CD4-positive, alpha-beta T cell treated with Interleukin-15 for 4 hours (primary cell): ENCODE measurements around the gene SP9.

Experiments used
- DNase-seq: peaks from one replicate; pipeline ENCODE4 v3.0.0-alpha.2; 2020; ENCODE audit warnings: low spot score

Gene SP9

DNA sequence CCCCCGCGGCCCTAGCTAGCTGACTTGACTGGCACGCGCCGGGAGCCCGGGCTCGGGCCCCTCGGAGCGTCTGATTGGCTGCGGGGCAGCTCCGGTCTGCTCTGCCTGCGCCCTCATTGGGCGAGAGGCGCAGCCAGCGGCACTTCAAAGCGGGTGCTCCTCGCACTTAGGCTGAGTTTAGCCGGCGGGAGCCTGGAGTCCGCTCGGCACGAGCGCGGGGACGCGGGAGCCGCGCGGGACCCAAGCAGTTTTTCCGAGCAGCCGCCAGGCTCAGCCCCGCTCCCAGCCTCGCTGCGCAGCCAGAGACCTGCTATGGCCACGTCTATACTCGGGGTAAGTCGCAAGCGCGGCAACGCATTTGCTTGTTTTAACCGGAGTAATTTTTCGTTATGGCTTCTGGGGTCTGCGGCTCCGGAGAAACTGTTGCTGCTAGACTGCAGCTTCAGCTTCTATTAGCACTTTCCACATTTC lies at the start of gene SP9:
SP9 (plus strand) TSS at position 174 of the 471 bp plus-strand sequence; CDS start at position 313, 139 bp downstream.
- no peak for DNase-seq

DNA sequence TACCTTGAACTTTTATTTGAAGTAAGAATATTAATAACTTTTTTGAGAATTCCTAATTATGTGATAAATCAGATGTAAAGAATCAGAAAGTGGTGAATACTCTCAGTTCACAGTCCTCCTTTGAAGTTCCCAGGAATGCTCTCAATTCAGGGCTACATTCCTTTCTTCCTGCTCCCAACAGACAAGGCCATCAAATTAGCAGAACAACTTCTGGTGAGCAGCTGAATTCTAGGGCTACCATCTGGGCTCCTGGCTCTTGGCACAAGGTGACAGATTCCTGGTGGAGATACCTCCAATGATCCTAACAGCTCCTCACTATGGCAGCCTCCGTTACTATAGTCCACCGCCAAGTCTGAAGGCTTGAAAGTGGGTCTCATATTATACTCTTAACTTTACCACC lies 48.6 kb upstream of the SP9 start:
- no peak for DNase-seq

DNA sequence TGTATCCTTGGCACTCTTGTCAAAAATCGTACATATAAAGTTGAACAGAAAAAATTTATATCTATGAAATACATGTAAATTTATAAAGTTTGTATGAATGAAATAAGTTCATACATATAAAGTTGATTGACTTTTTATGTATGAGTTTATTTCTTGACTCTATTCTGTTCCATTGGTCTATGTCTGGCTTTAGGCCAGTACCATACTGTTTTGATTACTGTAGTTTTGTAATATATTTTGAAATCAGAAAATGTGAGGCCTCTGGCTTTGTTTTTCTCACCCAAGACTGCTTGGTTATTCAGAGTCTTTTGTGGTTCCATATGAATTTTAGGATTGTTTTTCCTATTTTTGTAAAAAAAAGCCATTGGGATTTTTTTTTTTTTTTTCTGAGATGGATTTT lies 41.8 kb upstream of the SP9 start:
- no peak for DNase-seq

DNA sequence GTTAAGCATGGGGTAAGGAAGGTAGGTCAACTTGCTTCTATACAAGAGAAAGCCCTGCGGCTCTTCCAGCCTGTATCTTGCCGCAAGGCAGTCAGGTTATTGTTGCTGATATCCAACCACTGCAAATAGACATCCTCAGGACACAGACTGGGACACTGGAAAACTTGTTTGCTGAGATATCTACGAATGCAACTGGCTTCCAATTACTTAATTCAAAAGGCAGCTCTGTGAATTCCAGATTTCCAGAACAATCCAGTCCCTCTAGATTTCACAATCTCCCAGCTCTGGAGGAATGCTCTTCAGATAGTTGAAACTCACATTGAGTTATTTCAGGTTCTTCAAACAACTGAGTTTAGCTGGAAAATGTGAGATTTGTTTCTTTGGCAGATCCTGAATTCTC lies 34.6 kb upstream of the SP9 start:
- no peak for DNase-seq

DNA sequence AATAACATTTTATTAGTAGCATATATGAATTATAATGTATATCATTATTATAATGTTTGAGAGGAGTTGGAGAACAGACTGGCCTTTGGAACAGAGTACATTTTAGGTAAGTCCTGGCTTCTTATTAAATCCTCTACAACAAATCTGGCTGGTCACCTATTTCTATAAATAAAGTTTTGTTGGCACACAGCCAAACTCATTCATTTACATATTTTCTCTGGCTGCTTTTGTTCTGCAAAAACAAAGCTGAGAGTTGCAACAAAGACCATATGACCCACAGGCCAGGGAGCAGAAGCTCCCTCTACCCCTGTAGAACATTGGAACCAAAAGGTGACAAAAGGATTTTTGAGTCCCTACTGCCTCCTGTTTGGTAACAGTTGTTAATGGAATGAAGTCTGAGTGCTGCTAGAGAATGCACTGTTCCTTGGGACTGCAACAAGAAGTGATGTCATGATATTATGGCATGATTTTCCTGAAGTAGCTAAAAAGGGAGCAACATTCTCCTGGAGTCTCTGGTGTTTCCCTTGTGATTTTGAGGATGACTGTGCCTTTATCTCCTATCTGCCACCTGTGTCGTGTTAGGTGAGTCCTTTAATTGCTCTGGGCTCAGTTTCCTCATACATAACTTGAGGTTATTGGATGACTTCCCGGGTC lies 22.0 kb upstream of the SP9 start:
- no peak for DNase-seq

DNA sequence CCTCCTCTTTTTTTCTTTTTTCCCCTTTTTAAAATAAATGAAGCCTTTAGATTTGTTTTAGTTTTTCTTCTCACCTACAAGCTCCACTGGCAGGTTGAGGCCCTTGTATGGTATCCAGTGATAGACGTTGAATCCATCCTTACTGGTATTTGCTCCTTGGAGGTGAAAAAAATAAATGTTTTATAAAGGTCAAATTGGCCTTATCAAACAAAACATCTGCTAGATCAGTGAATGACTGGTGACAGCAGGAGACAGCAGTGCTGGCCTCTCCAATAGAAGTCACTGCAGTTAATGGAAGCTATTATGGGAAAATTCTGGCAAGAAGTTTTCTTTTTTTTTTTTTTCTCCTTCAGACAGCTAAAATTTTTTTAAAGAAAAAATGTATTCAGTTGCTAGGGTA lies 12.6 kb upstream of the SP9 start:
- no peak for DNase-seq

DNA sequence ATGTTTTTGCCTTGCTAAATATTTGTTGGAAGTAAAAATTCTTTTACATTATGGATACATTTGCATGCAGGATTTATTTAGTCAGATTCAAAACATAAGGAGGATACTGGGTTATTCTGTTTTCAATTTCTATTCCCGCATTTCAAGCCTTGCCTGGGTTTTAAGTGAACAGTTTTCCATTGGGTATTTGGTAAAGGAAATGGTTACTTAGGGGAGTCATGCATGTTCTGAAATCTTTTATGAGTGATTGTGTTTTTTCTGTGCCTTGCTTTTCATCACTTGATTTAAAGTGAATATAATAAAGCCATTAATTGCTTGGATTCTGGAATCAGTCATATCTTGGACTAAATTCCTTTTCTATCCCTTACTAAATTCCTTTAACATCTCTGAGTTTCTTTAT lies 12.0 kb upstream of the SP9 start:
- DNase-seq = no peak

DNA sequence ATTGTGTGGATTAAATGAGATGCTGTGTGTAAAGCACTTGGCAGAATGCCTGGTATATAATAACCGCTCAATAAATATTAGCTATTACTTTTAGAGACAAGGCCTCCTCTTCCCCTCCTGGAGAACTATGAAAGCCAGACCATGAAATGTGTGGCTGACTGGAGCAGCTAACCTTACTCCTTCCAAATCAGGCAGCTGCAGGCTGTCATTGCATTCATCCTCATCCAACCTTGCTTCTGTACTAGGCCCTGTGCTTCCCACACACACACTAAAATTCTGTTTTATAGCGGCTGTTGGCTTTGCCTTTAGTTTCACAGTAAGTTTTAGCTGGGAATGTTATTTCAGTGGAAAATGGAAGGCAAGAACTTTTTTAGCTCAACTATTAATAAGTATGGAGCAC lies 10.2 kb upstream of the SP9 start:
- no peak for DNase-seq

DNA sequence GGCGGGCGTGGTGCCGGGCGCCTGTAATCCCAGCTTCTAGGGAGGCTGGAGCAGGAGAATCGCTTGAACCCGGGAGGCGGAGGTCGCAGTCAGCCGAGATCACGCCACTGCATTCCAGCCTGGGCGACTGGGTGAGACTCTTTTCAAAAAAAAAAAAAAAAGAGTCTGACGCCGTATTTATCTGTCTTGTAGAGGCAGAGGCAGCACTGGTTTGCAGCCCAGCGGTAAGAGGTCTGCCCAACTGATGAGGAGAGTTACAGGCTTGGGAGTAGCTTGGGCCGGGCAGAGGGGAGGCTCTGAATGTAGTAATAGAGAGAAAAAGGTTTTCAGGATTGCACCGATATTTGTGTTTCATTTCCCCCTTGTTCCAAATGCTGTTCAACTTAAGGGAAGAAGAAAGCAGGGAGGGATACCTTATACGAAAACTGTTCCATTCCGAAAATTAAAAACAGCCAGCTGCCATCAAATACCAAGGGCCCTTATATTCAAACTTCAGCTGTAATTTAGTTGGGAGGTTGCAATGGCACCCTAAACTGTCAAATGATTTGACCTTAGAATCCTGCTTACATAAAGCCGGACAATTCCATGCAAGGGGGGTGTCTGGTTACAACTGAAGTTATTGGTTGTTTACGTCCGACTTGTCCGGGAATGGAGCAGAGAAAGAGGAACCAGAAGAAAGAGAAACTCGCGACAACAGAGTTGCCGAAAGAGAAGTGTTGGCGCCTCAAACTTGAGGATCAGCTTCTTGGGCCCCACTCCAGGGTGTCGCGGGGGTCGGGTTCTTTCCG lies 9.2 kb upstream of the SP9 start:
- DNase-seq = no peak

DNA sequence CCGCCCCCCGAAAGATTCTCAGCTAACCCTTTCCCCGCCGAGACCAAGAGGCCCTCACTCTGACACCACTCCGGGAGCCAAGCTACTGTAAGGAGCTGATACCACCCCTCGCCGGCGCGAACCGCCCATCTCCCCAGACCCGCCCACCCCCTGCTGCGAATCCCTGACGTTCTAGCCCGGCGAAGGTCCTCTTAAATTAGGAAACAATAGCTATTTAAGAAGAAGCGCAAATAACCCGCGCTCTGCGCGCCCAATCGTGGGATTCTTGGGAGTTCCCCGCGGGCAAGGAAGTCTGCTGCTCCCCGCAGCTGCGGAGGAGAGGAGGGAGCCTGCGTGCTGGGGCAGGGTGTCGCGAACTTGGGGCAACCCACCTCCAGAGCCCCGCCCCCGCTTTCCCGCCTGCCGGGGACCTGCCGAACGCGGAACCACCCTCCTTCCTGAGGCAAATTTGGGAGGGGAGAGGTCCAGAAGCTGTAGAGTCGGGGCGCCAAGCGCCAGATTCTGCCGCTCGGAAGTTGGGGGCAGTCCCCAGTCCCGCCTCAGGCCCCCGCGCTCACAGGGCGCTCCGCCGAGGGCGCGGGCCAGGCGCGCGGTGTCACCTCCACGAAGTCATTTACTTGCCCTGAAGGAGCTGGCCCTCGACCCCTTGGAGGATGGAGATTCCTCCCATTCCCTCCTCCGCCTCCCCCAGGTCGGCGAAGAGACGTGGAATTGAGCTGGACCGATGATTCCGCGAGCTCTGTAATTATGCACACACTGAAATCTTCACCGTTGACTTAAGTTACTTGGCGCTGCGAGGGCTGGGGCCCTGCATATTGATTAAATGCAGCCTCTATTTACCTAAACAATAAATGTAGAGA lies 8.4 kb upstream of the SP9 start:
- DNase-seq = no peak

DNA sequence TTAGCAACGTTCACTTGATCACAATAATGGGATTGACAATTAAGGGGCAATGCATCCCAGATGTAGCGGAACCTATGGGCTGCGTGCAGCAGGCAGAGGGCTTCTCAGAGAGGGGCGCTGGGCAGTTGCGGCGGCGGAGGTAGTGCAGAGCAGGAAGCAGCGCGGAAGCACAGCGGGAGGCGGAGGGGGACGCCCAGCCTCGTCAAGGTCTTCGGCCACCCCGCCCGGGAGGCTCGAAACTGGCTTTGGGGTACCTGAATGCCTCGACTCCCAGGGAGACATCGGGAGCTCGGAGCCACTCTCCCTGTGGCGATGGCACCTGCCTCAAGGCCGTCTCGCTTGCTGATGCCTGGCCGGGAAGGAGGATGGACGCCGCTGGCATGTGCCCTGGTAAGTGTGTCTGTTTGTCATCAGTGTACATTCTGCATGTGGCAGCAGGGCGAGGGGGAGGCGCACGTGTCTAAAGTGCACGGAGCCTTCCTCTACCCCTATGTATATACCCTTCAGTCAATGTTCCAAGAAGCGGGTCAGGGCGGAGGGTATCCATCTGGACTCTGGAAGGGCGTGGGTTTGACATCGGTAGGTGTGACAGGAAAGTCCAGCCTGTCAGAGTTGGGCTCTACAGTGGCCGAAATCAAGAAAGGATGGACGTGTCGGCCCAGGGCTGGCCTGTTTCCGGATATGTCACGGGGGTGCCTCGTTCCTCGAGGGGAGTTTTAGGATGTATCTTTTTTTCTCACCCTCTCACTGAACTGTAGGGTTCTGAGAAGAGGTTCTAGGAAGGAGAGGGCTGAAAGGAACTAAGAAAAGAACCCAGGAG lies 7.5 kb upstream of the SP9 start:
- no peak for DNase-seq

DNA sequence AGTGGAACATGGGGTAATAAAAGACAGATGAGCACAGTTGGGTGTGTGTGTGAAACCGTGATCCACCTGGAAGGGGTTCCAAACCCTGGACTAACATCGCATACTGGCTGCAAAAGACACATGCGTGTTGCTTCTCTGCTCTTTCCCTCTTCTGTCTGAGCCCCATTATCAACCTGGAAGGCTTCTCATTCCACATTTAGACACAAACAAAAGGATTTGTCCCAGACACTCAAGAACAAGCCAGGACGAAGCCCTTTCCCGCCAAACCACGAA lies 7.0 kb upstream of the SP9 start:
- DNase-seq = no peak

DNA sequence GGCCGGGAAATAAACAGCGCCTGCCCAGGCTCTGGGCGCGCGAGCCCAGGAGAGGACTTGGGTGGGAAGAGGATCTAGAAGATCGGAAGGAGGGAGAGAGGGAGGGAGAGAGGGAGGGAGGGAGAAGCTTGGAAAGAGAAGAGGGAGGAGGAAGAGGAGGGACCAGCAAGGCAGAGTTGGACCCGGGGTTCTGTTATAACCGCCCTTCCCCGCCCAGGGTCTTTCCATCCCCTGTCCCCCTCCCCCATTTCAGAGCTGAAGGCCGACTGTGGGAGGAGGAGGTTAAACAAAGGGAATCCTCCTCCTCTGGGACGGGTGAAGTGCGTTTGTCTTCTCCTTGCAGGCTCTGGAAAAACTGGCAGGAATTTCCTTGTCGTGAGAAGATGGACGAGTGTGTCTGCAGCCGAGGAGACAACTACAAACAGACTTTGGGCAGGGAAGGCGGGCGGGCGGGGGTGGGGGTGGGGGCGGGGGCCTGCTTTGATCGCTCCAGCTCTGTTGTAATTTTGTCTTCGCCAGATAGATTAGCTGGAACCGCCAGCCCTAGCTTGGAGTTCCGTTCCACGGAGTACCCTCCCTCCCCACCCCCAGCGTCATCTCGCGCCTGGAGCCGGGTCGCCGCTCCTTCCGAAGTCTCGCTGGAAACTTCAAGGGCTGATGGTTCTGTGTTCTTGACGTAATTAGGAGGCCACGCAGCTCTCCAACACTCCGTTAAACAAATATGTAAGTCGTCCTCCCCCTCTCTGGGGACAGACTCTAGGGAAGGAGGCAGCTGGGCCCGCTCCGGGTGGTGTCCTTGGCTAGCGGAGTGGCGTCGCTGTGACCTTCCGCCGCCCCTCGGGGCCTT lies 6.4 kb upstream of the SP9 start:
- DNase-seq = no peak

DNA sequence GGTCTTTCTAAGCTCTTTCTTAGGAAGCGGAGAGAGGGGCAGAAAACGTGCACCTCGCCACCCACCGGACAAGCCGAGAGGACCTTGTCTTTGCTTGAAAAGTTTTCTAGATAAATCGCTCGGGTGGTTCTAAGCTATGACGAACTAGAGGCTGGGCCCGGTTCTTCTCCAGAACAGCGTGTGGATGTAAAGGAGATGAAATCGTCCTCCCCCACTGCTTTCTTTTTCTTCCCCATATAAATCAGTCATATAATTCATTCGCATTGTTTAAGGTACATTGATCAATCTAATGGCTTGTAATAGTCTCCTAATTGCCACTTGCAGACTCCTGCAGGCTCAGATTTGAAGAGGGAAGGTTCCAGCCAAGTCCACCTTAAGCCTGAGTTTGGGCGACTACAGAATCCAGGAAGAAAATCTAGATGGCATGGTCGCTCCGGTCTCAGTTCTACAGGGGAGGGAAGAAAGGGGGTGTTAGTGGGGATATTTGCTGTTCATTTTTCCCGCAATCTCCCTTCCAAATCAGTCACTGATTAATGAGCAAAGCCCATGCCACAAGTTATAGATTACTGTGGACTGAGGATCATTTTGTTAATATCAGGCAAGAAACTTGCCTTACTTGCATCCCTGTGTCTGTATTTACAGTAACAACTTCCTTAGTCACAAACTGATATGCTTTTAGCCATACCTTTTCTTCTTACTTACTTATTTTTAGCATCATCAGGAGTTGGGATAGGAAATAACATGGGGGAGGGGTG lies 5.6 kb upstream of the SP9 start:
- no peak for DNase-seq

DNA sequence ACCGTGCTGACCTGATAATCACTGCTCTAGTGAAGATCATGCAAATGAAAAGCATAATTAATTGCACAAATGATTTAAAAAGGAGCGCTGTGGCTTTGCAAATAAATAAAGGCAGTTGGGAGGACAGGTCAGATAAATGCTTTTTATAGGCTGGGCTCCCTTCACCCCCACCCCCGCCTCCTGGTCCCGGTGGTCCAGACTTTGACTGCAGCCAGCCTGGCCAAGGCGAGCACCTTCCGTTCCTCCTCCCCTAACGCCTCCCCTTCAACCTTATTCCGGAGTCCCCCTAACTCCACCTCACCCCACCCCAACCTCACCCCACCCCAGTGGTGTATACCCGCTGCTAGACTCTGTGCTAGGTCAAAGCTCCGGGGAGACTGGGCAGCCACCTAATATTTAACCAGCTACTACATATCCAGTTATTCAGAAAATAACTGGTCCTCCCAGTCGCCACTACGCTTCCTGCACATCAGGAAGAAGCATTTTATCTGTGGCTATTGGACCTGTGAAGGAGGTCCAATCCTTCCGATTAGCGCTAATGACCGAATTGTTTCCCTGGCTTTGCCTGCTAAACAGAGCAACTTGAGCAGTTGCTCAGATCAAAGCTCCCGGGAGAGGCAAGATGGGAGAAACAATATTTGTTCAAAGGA lies 3.7 kb upstream of the SP9 start:
- DNase-seq = no peak

DNA sequence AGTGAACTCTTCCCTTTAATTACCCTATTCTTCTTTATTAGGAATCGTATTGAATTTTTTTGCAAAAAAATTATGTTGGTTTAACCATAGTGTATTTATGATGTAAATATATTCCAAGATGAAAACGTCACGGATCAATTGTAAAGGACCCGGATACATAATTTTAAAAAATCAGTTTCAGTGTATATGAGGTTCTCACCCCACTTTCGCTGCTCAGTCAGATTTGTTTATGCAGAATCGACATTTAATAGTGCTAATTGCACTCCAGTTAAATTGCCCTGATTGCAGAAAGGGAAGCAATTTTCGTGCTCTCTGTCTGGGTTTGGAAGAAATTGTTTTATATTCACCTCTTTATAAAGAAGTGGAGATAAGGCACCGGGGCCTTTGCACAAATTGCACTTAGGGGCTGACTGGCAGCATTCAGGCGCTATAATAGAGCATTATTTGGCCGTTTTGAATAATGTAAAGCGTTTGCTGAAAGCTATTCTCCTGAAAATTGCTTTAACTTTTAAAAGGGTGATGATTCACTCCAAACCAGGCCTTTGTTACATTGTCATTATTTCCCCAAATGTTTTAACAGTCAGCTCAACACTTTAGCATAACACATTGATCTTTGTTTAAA lies 3.0 kb upstream of the SP9 start:
- no peak for DNase-seq

DNA sequence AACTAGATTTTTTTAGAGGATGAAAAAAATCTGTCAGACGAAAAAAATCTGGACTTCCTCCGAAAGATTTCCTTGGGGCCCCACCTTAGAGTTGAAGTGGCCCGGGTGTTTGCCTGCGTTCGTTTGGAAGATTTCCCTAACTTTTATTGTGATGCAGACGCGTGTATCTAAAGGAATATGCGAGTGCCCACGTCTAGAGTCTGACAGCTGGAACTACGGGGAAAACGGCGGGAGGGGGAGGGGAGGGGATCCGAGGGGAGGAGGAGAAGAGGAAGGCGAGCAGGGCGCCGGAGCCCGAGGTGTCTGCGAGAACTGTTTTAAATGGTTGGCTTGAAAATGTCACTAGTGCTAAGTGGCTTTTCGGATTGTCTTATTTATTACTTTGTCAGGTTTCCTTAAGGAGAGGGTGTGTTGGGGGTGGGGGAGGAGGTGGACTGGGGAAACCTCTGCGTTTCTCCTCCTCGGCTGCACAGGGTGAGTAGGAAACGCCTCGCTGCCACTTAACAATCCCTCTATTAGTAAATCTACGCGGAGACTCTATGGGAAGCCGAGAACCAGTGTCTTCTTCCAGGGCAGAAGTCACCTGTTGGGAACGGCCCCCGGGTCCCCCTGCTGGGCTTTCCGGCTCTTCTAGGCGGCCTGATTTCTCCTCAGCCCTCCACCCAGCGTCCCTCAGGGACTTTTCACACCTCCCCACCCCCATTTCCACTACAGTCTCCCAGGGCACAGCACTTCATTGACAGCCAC lies 2.4 kb upstream of the SP9 start:
- DNase-seq = no peak

DNA sequence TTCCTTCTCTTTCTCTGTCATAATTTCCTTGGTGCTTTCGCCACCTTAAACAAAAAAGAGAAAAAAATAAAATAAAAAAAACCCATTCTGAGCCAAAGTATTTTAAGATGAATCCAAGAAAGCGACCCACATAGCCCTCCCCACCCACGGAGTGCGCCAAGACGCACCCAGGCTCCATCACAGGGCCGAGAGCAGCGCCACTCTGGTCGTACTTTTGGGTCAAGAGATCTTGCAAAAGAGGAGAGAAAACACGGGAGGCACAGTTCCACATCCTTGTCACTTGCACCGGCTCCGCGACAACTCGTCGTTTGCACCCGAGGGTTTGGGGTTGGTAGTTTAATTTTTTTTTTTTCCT lies 1.8 kb upstream of the SP9 start:
- DNase-seq = no peak
